ENCODE measurements around the gene CHADL. TPM values are rescaled to one million over a fixed set of nuclear protein-coding genes. Genes with fewer than 3 reads are reported as not detected.

CHADL gene
- total and polyA plus RNA-seq, 2 of the 8 experiments (the other 6 are each of a cell fraction or from before 2014, with no cell fraction given), result 0.78 to 1.4 TPM

DNA sequence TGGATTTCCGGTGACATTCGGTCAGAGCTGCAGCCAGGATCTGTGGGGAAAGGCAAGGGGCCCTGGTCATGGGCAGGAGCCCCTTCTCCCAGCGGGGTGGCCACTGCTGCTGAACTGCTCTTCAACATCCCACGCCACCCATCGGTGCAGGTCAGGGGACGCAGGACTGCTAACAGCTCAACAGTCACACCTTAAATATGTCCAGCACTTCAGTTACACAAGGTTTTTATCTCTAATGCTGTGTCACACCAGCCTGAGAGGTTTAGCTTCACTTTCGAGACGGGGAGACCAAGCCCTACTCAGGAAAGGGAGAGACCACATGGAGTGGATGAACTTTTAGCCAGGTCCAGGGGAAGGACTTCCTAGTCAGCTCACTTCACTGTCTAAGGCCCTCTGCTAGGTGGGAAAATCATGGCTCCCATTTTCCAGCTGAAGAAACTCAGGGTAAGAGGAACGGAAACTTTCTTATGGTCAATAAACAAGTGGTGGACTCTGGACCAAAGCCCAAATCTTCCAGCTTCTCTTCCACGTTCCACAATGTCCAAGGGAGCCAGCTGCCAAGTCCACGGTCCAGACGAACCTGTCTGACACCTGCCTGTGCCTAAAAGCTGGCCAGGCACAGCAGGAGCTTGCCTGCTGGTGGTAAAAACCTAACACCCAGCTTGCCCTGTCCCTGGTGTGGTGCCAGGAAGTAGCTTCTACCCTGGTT lies 21.0 kb upstream of the CHADL start:
- Histone ChIP-seq H3K14ac (ENCODE audit: insufficient read length) (no peak overlapping the region), H2BK15ac (ENCODE audit: low read length) (no peak overlapping the region), H2AFZ (ENCODE audit: low read length) (no peak overlapping the region), H4K91ac (replicated peaks; ENCODE audit: insufficient read length, low read length) (no peak overlapping the region), H3K9ac (replicated peaks in 1 of 4; ENCODE audit: extremely low read depth in 1 of 4, low read depth in 3 of 4, low read length in 3 of 4) (no peak overlapping the region), H3K18ac (ENCODE audit: extremely low read depth, low read length) (no peak overlapping the region), H4K20me1 (replicated peaks in 1 of 2; ENCODE audit: control insufficient read depth in 1 of 2, insufficient read depth in 2 of 2, low read length in 2 of 2) (peaks cover 13 to 24% of the 10 kb centered on the region in 2 experiments), H3K4ac (replicated peaks; ENCODE audit: insufficient read length, low read depth, low read length) (no peak overlapping the region), H2BK20ac (ENCODE audit: low read length) (no peak overlapping the region), H2BK120ac (replicated peaks; ENCODE audit: low read depth, low read length) (no peak overlapping the region), H3K27ac (ENCODE audit: low read depth, low read length) (no peak overlapping the region), H4K8ac (ENCODE audit: extremely low read depth, insufficient read depth, low read length) (no peak overlapping the region), H3K27me3 (replicated peaks in 1 of 4; ENCODE audit: control insufficient read depth in 3 of 4, extremely low read depth in 1 of 4, insufficient read depth in 3 of 4, low read length in 3 of 4) (no peaks in the 10 kb centered on the region), H2BK12ac (ENCODE audit: low read depth, low read length) (no peak overlapping the region), H3K36me3 (ENCODE audit: control insufficient read depth in 2 of 4, insufficient read depth in 4 of 4, low read length in 3 of 4) (peaks cover 61 to 92% (median 77%) of the 10 kb centered on the region in 4 experiments), H3K9me3 (ENCODE audit: insufficient read depth in 2 of 2, low read depth in 1 of 2, low read length in 1 of 2) (no peaks in the 10 kb centered on the region), H3K23me2 (ENCODE audit: low read depth, low read length) (no peaks in the 10 kb centered on the region), H3K4me1 (replicated peaks in 1 of 4; ENCODE audit: control insufficient read depth in 3 of 4, insufficient read depth in 4 of 4, low read length in 3 of 4) (peaks cover 0 to 4% (median under 1%) of the 10 kb centered on the region in 4 experiments; a peak in 2 of 7 replicates), H2AK5ac (ENCODE audit: low read depth, low read length) (no peak overlapping the region), H3K56ac (replicated peaks; ENCODE audit: insufficient read length, low read depth, low read length) (no peak overlapping the region), H3K23ac (ENCODE audit: insufficient read length) (no peak overlapping the region), H3K4me3 (ENCODE audit: extremely low read depth in 1 of 4, insufficient read depth in 2 of 4, low read depth in 3 of 4, low read length in 4 of 4) (no peak overlapping the region), H3K79me1 (ENCODE audit: low read depth, low read length) (peaks cover 13% of the 10 kb centered on the region), H2BK5ac (ENCODE audit: low read depth, low read length) (no peak overlapping the region), H4K5ac (ENCODE audit: insufficient read length, low read depth, low read length) (no peak overlapping the region), H3K79me2 (ENCODE audit: control insufficient read depth in 1 of 2, insufficient read depth in 2 of 2, low read length in 2 of 2) (no peaks in the 10 kb centered on the region; a peak in 1 of 4 replicates), H3K4me2 (ENCODE audit: insufficient read depth in 1 of 2, low read depth in 2 of 2, low read length in 2 of 2) (no peak overlapping the region)
- POLR2A ChIA-PET (ENCODE audit: partially characterized antibody), result interaction anchor here (0.6 to 2.5 kb wide), 9 partner anchors 9 to 1391 kb away, joined by 3 to 13 read pairs (median 4); no protein-coding TSS in a partner anchor
- no peak for FAIRE-seq
- 94% methylated on average over 12 of the region's 12 CpGs; no CpG with 5 or more reads in 1 of the 2 experiments for WGBS, 2 experiments (ENCODE audit: extremely low coverage in 1 of 2, insufficient coverage in 1 of 2, insufficient read length in 1 of 2, insufficient replicate concordance in 2 of 2, low coverage in 1 of 2, low lambda C conversion rate in 2 of 2, missing lambda C conversion rate in 1 of 2)
- TF ChIP-seq POU5F1 (IDR thresholded peaks at IDR 0.05; ENCODE audit: low read depth, low read length), result no peak
- TF ChIP-seq RFX5 (IDR thresholded peaks at IDR 0.05; ENCODE audit: borderline replicate concordance, low read depth, low read length), result no peak
- no peak for TF ChIP-seq BACH1 (IDR thresholded peaks at IDR 0.05; ENCODE audit: low read length)
- TF ChIP-seq RAD21 (IDR thresholded peaks at IDR 0.05 in 1 of 2, conservative IDR thresholded peaks at IDR 0.05 in 1 of 2; ENCODE audit: low read depth in 2 of 2, low read length in 2 of 2), result no peak
- TF ChIP-seq SRF (IDR thresholded peaks at IDR 0.05; ENCODE audit: low read depth, low read length), result no peak
- TF ChIP-seq CBX8 (IDR thresholded peaks at IDR 0.05; ENCODE audit: borderline replicate concordance, low read depth, low read length), result no peak
- TF ChIP-seq RBBP5 (IDR thresholded peaks at IDR 0.05; ENCODE audit: borderline replicate concordance, low read depth, low read length), result no peak
- TF ChIP-seq POLR2AphosphoS5 (IDR thresholded peaks at IDR 0.05; ENCODE audit: low read depth, low read length), result no peak
- TF ChIP-seq TBP (IDR thresholded peaks at IDR 0.05; ENCODE audit: low read depth, low read length), result no peak
- no peak for TF ChIP-seq EGR1 (IDR thresholded peaks at IDR 0.05; ENCODE audit: borderline replicate concordance, low read depth, low read length)
- TF ChIP-seq CBX5 (IDR thresholded peaks at IDR 0.05; ENCODE audit: low read depth, low read length), result no peak
- no peak for TF ChIP-seq BCL11A (IDR thresholded peaks at IDR 0.05; ENCODE audit: low read depth in 2 of 2, low read length in 2 of 2)
- TF ChIP-seq SIX5 (IDR thresholded peaks at IDR 0.05; ENCODE audit: low read depth, low read length), result no peak
- no peak for TF ChIP-seq SP2 (IDR thresholded peaks at IDR 0.05; ENCODE audit: low read length)
- no peak for DNase-seq (ENCODE audit: low read depth in 1 of 2, low spot score in 2 of 2)
- CTCF ChIA-PET (ENCODE audit: partially characterized antibody), result interaction anchor here (0.8 to 1.7 kb wide), 2 partner anchors 15 to 17 kb away, joined by 3 to 4 read pairs; no protein-coding TSS in a partner anchor
